GM12878 (cell line): ENCODE measurements around the gene PPOX. TPM values are rescaled to one million over a fixed set of nuclear protein-coding genes. Genes with fewer than 3 reads are reported as not detected.

Source experiments
- ATAC-seq: fragments of 200-7000 bp; cut with Tn5 transposase; 3 replicates; pipeline ENCODE4 v1.9.1; 2020; ENCODE audit warnings: mild to moderate bottlenecking, moderate library complexity
- BruUV-seq: library from RNA; stranded (reverse); fragments of 400-500 nt; replicated peaks from 2 replicates; lab custom pipeline; 2021; lab: Mats Ljungman, UMichigan
- CTCF ChIA-PET: fragments of 300-600 bp; sonication (Branson Sonifier 250); formaldehyde crosslinking; extraction: SDS; loops from one replicate; lab custom pipeline; 2021; ENCODE audit warnings: inconsistent platforms; lab: Yijun Ruan, JAX
- POLR2A ChIA-PET: fragments of 350-600 bp; formaldehyde crosslinking; extraction: SDS; loops from one replicate; lab custom pipeline; 2021; ENCODE audit warnings: inconsistent platforms; lab: Charles Lee
- RAD21 ChIA-PET: fragments of 300-600 bp; sonication (Branson Sonifier 250); formaldehyde crosslinking; loops from one replicate; lab custom pipeline; 2023; ENCODE audit warnings: antibody characterized with exemption; ENCODE audit not compliant: unreplicated experiment; lab: Charles Lee
- SMC1A ChIA-PET: fragments of 300-600 bp; sonication (Branson Sonifier 250); formaldehyde crosslinking; loops from one replicate; lab custom pipeline; 2023; ENCODE audit not compliant: unreplicated experiment, uncharacterized antibody; lab: Charles Lee
- DNase-seq: peaks from one replicate; pipeline ENCODE4 v3.0.0-alpha.2; 2011; ENCODE audit warnings: low read depth, low spot score
- FAIRE-seq: peaks from 3 replicates; lab custom pipeline; 2011; peaks lifted over from hg19 to GRCh38; lab: Jason Lieb, UNC
- H2AFZ ChIP-seq: 2 replicates; pipeline ENCODE4 v1.6.0; 2011; ENCODE audit warnings: low read depth, low read length, control low read depth; ENCODE audit not compliant: control insufficient read depth
- H3K27ac ChIP-seq: 2 replicates; pipeline ENCODE4 v1.5.1; 2011; ENCODE audit warnings: control low read depth; ENCODE audit not compliant: control insufficient read depth, insufficient read depth
- H3K27me3 ChIP-seq, 2 experiments: replicated peaks in 1 of 2; 2 replicates each; pipeline versions ENCODE4 v1.6.0 to v1.6.1; 2011; ENCODE audit warnings: low read length in 1 of 2; ENCODE audit not compliant: control insufficient read depth in 2 of 2, insufficient read depth in 2 of 2
- H3K36me3 ChIP-seq, 2 experiments: 2 replicates each; pipeline ENCODE4 v1.5.1; 2011; ENCODE audit warnings: low read length in 1 of 2; ENCODE audit not compliant: control insufficient read depth in 2 of 2, insufficient read depth in 2 of 2
- H3K4me1 ChIP-seq: 2 replicates; pipeline ENCODE4 v1.6.1; 2011; ENCODE audit warnings: mild to moderate bottlenecking, low read length, moderate library complexity, mixed read lengths; ENCODE audit not compliant: control insufficient read depth, insufficient read depth
- H3K4me2 ChIP-seq: 2 replicates; pipeline ENCODE4 v1.6.0; 2011; ENCODE audit warnings: control low read depth; ENCODE audit not compliant: control insufficient read depth, insufficient read depth
- H3K4me3 ChIP-seq: fragments of 200-600 bp; sonication (generic); 2 replicates; pipeline ENCODE4 v1.5.1; 2016
- H3K79me2 ChIP-seq: 2 replicates; pipeline ENCODE4 v1.6.0; 2011; ENCODE audit warnings: low read length; ENCODE audit not compliant: control insufficient read depth, insufficient read depth
- H3K9ac ChIP-seq: 2 replicates; pipeline ENCODE4 v1.8.0; 2011; ENCODE audit warnings: low read length, control low read depth, mixed read lengths; ENCODE audit not compliant: control insufficient read depth, insufficient read depth
- H3K9me3 ChIP-seq: replicated peaks from 3 replicates; pipeline ENCODE4 v1.5.1; 2011; ENCODE audit warnings: mild to moderate bottlenecking, low read length; ENCODE audit not compliant: control insufficient read depth, insufficient read depth
- H4K20me1 ChIP-seq: 2 replicates; pipeline ENCODE4 v1.6.0; 2011; ENCODE audit not compliant: control insufficient read depth, insufficient read depth
- CUX1 ChIP-seq: IDR thresholded peaks from 2 replicates; pipeline ENCODE4 v1.6.1; 2012; ENCODE audit warnings: improper control_type of control experiment, low read depth, low read length; ENCODE audit not compliant: insufficient replicate concordance
- E2F4 ChIP-seq: IDR thresholded peaks from 2 replicates; pipeline ENCODE4 v1.6.1; 2012; ENCODE audit warnings: low read depth, low read length, improper control_type of control experiment
- LARP7 ChIP-seq: fragments of 450-650 bp; IDR thresholded peaks from 2 replicates; pipeline ENCODE4 v1.6.1; 2017; ENCODE audit warnings: mild to moderate bottlenecking
- MLLT1 ChIP-seq: fragments of 450-650 bp; IDR thresholded peaks from 2 replicates; pipeline ENCODE4 v1.6.1; 2016; ENCODE audit warnings: mild to moderate bottlenecking
- MYB ChIP-seq: fragments of 150-350 bp; IDR thresholded peaks from 2 replicates; pipeline ENCODE4 v1.6.1; 2014; ENCODE audit warnings: mild to moderate bottlenecking, low read depth, low read length, borderline replicate concordance
- RELA ChIP-seq: fragments of 450-650 bp; IDR thresholded peaks from 2 replicates; pipeline ENCODE4 v1.8.0; 2014; ENCODE audit warnings: borderline replicate concordance; ENCODE audit not compliant: partially characterized antibody
- SMAD5 ChIP-seq: IDR thresholded peaks from 2 replicates; pipeline ENCODE4 v1.6.1; 2016; ENCODE audit warnings: antibody characterized with exemption, low read depth
- SREBF2 ChIP-seq: IDR thresholded peaks from 2 replicates; pipeline ENCODE4 v1.6.1; 2012; ENCODE audit warnings: mild to moderate bottlenecking, low read length
- TBL1XR1 ChIP-seq: IDR thresholded peaks from 2 replicates; pipeline ENCODE4 v1.6.1; 2012; ENCODE audit warnings: low read depth, low read length, improper control_type of control experiment
- USF1 ChIP-seq: IDR thresholded peaks from 2 replicates; pipeline ENCODE4 v1.6.1; 2011; ENCODE audit warnings: borderline replicate concordance, low read depth, mild to moderate bottlenecking, moderate library complexity, mixed read lengths, low read length; ENCODE audit not compliant: insufficient read depth; ENCODE audit errors: extremely low read length
- WGBS: methylation state at CpG from one replicate; pipeline ENCODE4 v1.1.6; 2016; ENCODE audit warnings: low lambda C conversion rate; ENCODE audit not compliant: insufficient replicate concordance, insufficient coverage; ENCODE audit errors: missing lambda C conversion rate; 5-methylcytosine and 5-hydroxymethylcytosine counted together
- in situ Hi-C: fragments of 300-500 bp; cut with MboI; formaldehyde crosslinking; loops from 9 replicates; pipeline ENCODE4 v1.14.3; 2018; ENCODE audit warnings: mixed read lengths
- intact Hi-C: fragments of 100-400 bp; cut with micrococcal nuclease; formaldehyde crosslinking; loops from one replicate; pipeline ENCODE4 v1.14.2; 2022; ENCODE audit not compliant: unreplicated experiment
- polyA plus RNA-seq, 11 experiments: library from polyadenylated mRNA; depleted of rRNA in 4 of 11; unstranded in 6 of 11; stranded (reverse) in 5 of 11; fragments of >200 nt; fragmentation: Nextera tagmentation in 4 of 11; fragmentation: Illumina TruSeq in 1 of 11; extraction: Ambion mirVana in 4 of 11; extraction: Trizol in 1 of 11; gene quantifications; 1 replicate in 1 of 11; 2 replicates in 10 of 11; pipeline versions ENCODE4 v1.2.1 to v1.2.3, GENCODE V29; 2011 to 2016; ENCODE audit warnings: inconsistent platforms in 2 of 11, missing spikeins in 2 of 11, low read depth in 1 of 11
- total RNA-seq, 4 experiments: library from RNA; depleted of rRNA in 3 of 4; stranded (reverse); fragments of >200 nt in 3 of 4; fragmentation: Illumina TruSeq in 1 of 4; extraction: Trizol in 1 of 4; gene quantifications; 2 replicates each; pipeline versions ENCODE4 v1.2.1 to v1.2.3, GENCODE V29; 2013 to 2021

PPOX gene
- total and polyA plus RNA-seq, 10 of the 15 experiments (the other 5 are each of a cell fraction or from before 2014, with no cell fraction given) = 8.9 to 31.5 (median 20.3) TPM

GRCh38 chr1:161164901-161165610 is 1.2 kb upstream of the PPOX start (continued):
- no peak for TF ChIP-seq E2F4
- no peak for TF ChIP-seq RELA
- TF ChIP-seq MYB = no peak
- no peak for TF ChIP-seq SREBF2
- TF ChIP-seq USF1 = no peak
- TF ChIP-seq TBL1XR1 = no peak

- Histone ChIP-seq H3K27me3 (no peaks in the 10 kb centered on the region), H3K4me2 (peak overlapping the region; percentile 99), H3K9ac (peak overlapping the region; percentile 64), H3K4me1 (peaks cover 8% of the 10 kb centered on the region), H3K9me3 (no peaks in the 10 kb centered on the region), H3K4me3 (peak overlapping the region; percentile 86), H4K20me1 (no peaks in the 10 kb centered on the region), H3K36me3 (peaks cover 9 to 10% of the 10 kb centered on the region in 2 experiments), H3K27ac (peak overlapping the region; percentile 4), H2AFZ (peak overlapping the region; percentile 27), H3K79me2 (no peaks in the 10 kb centered on the region)
- TF ChIP-seq CUX1 (no peak), SMAD5 (no peak), LARP7 (peak; percentile 64; the same call in 1 of the 2 replicates), MLLT1 (0 out of 2 replicates have a peak, but pooled peaks have one; percentile 8)
- 5% methylated on average over 33 of the region's 33 CpGs for WGBS
- DNase-seq = no peak
- ChIA-PET CTCF (interaction anchor here (0.6 to 5.0 kb wide), 20 partner anchors 9 to 222 kb away, joined by 3 to 60 read pairs (median 6); partner anchors contain the start of genes B4GALT3, NDUFS2, TOMM40L and UFC1), SMC1A (interaction anchor here (0.8 to 3.5 kb wide), 15 partner anchors 9 to 215 kb away, joined by 3 to 18 read pairs (median 6); partner anchors contain the start of genes B4GALT3, NDUFS2, TOMM40L and UFC1), RAD21 (interaction anchor here (0.5 to 4.8 kb wide), 15 partner anchors 9 to 591 kb away, joined by 3 to 34 read pairs (median 6); partner anchors contain the start of genes ARHGAP30, B4GALT3, DEDD and NDUFS2), POLR2A (interaction anchor here (0.6 to 2.9 kb wide), 16 partner anchors 9 to 222 kb away, joined by 3 to 17 read pairs (median 6); partner anchors contain the start of genes ARHGAP30, B4GALT3, DEDD and NDUFS2)
- FAIRE-seq = no peak
- ATAC-seq = peak; percentile 20
- intact Hi-C loops = no loop called here
- no TSS peak for BruUV-seq
- in situ Hi-C loops = no loop called here
Observed at GRCh38 chr1:161166669-161167548, 683 bp downstream of the PPOX start.
